ENCODE measurements around the gene SYT17. TPM values are rescaled to one million over a fixed set of nuclear protein-coding genes. Genes with fewer than 3 reads are reported as not detected.

Gene SYT17
- total and polyA plus RNA-seq, 10 of the 15 experiments (the other 5 are each of a cell fraction or from before 2014, with no cell fraction given), result 3.7 to 12.3 (median 5.0) TPM

DNA sequence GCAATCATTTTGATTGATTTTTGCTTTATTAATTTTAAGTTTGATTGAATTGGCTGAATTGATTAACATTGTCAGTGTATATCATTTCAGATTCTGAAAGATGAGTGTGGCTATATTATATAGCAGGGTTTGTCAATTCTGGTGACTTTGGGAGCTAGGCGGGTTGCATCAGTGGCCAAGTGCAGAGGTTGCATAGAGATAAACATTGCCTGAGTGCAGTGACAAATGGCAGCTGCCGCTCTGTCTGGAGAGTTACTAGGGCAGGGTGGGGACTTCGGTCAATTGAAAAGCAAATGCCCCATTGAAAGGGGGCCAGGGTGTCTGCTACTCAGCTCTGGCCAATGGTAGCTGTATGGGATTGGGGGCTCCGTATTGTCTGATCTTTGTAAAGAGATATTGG lies 12.7 kb downstream of the SYT17 start:
- intact Hi-C loops (cut with micrococcal nuclease; ENCODE audit: unreplicated experiment), result loop anchor here (1.0 to 5.0 kb wide), 2 partner anchors 94 to 197 kb away; no protein-coding TSS in a partner anchor
- ATAC-seq, result no peak
- no peak overlapping the region for H3K4me2 ChIP-seq (ENCODE audit: control insufficient read depth, insufficient read depth)
- no peaks in the 10 kb centered on the region for H4K20me1 ChIP-seq (ENCODE audit: control insufficient read depth, insufficient read depth)
- ChIA-PET POLR2A (no interaction called here), RAD21 (ENCODE audit: unreplicated experiment) (interaction anchor here (1.4 kb wide), 1 partner anchor 50 kb away, joined by 3 read pairs; no protein-coding TSS in a partner anchor), SMC1A (ENCODE audit: uncharacterized antibody, unreplicated experiment) (interaction anchor here (0.6 to 7.0 kb wide), 4 partner anchors 55 to 194 kb away, joined by 3 to 59 read pairs (median 4); no protein-coding TSS in a partner anchor), CTCF (interaction anchor here (0.6 to 8.6 kb wide), 10 partner anchors 9 to 256 kb away, joined by 3 to 80 read pairs (median 6); no protein-coding TSS in a partner anchor)
- no peaks in the 10 kb centered on the region for H3K4me1 ChIP-seq (ENCODE audit: control insufficient read depth, insufficient read depth, low read length)
- no TSS peak for BruUV-seq (replicated peaks)
- H3K27me3 ChIP-seq (replicated peaks in 1 of 2; ENCODE audit: control insufficient read depth in 2 of 2, insufficient read depth in 2 of 2, low read length in 1 of 2), result no peaks in the 10 kb centered on the region
- no peak overlapping the region for H3K9ac ChIP-seq (ENCODE audit: control insufficient read depth, insufficient read depth, low read length)
- H3K36me3 ChIP-seq (ENCODE audit: control insufficient read depth in 2 of 2, insufficient read depth in 2 of 2, low read length in 1 of 2), result no peaks in the 10 kb centered on the region; a peak in 1 of 4 replicates
- H3K4me3 ChIP-seq, result no peak overlapping the region
- H3K79me2 ChIP-seq (ENCODE audit: control insufficient read depth, insufficient read depth, low read length), result no peaks in the 10 kb centered on the region
- WGBS (ENCODE audit: insufficient coverage, insufficient replicate concordance, low lambda C conversion rate, missing lambda C conversion rate), result 69% methylated on average over 4 of the region's 4 CpGs
- no peak overlapping the region for H3K27ac ChIP-seq (ENCODE audit: control insufficient read depth, insufficient read depth)
- H2AFZ ChIP-seq (ENCODE audit: control insufficient read depth, low read depth, low read length), result no peak overlapping the region
- H3K9me3 ChIP-seq (replicated peaks; ENCODE audit: control insufficient read depth, insufficient read depth, low read length), result no peaks in the 10 kb centered on the region
- in situ Hi-C loops (cut with MboI), result no loop called here
- no peak for DNase-seq (ENCODE audit: low read depth, low spot score)
- no peak for FAIRE-seq
- TF ChIP-seq MYC (IDR thresholded peaks at IDR 0.05; ENCODE audit: insufficient read depth, insufficient read length, insufficient replicate concordance, low read length, severe bottlenecking) (no peak), RBBP5 (conservative IDR thresholded peaks at IDR 0.05) (no peak), POLR2AphosphoS2 (IDR thresholded peaks at IDR 0.05; ENCODE audit: low read depth, low read length) (no peak), NR2C1 (IDR thresholded peaks at IDR 0.05) (no peak), SREBF2 (IDR thresholded peaks at IDR 0.05; ENCODE audit: low read length) (no peak), ZNF207 (IDR thresholded peaks at IDR 0.05; ENCODE audit: borderline replicate concordance) (no peak), JUND (IDR thresholded peaks at IDR 0.05; ENCODE audit: low read depth, low read length) (no peak), NFYA (IDR thresholded peaks at IDR 0.05; ENCODE audit: borderline replicate concordance, low read depth, low read length) (no peak), NFYB (IDR thresholded peaks at IDR 0.05; ENCODE audit: insufficient read depth, low read depth, low read length) (no peak)
- TF ChIP-seq, protein P1, sequence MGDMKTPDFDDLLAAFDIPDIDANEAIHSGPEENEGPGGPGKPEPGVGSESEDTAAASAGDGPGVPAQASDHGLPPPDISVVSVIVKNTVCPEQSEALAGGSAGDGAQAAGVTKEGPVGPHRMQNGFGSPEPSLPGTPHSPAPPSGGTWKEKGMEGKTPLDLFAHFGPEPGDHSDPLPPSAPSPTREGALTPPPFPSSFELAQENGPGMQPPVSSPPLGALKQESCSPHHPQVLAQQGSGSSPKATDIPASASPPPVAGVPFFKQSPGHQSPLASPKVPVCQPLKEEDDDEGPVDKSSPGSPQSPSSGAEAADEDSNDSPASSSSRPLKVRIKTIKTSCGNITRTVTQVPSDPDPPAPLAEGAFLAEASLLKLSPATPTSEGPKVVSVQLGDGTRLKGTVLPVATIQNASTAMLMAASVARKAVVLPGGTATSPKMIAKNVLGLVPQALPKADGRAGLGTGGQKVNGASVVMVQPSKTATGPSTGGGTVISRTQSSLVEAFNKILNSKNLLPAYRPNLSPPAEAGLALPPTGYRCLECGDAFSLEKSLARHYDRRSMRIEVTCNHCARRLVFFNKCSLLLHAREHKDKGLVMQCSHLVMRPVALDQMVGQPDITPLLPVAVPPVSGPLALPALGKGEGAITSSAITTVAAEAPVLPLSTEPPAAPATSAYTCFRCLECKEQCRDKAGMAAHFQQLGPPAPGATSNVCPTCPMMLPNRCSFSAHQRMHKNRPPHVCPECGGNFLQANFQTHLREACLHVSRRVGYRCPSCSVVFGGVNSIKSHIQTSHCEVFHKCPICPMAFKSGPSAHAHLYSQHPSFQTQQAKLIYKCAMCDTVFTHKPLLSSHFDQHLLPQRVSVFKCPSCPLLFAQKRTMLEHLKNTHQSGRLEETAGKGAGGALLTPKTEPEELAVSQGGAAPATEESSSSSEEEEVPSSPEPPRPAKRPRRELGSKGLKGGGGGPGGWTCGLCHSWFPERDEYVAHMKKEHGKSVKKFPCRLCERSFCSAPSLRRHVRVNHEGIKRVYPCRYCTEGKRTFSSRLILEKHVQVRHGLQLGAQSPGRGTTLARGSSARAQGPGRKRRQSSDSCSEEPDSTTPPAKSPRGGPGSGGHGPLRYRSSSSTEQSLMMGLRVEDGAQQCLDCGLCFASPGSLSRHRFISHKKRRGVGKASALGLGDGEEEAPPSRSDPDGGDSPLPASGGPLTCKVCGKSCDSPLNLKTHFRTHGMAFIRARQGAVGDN (IDR thresholded peaks at IDR 0.05), result no peak
- TF ChIP-seq, protein P2, sequence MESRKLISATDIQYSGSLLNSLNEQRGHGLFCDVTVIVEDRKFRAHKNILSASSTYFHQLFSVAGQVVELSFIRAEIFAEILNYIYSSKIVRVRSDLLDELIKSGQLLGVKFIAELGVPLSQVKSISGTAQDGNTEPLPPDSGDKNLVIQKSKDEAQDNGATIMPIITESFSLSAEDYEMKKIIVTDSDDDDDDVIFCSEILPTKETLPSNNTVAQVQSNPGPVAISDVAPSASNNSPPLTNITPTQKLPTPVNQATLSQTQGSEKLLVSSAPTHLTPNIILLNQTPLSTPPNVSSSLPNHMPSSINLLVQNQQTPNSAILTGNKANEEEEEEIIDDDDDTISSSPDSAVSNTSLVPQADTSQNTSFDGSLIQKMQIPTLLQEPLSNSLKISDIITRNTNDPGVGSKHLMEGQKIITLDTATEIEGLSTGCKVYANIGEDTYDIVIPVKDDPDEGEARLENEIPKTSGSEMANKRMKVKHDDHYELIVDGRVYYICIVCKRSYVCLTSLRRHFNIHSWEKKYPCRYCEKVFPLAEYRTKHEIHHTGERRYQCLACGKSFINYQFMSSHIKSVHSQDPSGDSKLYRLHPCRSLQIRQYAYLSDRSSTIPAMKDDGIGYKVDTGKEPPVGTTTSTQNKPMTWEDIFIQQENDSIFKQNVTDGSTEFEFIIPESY (IDR thresholded peaks at IDR 0.05), result no peak
- TF ChIP-seq, protein P3, sequence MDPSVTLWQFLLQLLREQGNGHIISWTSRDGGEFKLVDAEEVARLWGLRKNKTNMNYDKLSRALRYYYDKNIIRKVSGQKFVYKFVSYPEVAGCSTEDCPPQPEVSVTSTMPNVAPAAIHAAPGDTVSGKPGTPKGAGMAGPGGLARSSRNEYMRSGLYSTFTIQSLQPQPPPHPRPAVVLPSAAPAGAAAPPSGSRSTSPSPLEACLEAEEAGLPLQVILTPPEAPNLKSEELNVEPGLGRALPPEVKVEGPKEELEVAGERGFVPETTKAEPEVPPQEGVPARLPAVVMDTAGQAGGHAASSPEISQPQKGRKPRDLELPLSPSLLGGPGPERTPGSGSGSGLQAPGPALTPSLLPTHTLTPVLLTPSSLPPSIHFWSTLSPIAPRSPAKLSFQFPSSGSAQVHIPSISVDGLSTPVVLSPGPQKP (IDR thresholded peaks at IDR 0.05; ENCODE audit: low read depth, low read length), result no peak
- TF ChIP-seq, protein P4, sequence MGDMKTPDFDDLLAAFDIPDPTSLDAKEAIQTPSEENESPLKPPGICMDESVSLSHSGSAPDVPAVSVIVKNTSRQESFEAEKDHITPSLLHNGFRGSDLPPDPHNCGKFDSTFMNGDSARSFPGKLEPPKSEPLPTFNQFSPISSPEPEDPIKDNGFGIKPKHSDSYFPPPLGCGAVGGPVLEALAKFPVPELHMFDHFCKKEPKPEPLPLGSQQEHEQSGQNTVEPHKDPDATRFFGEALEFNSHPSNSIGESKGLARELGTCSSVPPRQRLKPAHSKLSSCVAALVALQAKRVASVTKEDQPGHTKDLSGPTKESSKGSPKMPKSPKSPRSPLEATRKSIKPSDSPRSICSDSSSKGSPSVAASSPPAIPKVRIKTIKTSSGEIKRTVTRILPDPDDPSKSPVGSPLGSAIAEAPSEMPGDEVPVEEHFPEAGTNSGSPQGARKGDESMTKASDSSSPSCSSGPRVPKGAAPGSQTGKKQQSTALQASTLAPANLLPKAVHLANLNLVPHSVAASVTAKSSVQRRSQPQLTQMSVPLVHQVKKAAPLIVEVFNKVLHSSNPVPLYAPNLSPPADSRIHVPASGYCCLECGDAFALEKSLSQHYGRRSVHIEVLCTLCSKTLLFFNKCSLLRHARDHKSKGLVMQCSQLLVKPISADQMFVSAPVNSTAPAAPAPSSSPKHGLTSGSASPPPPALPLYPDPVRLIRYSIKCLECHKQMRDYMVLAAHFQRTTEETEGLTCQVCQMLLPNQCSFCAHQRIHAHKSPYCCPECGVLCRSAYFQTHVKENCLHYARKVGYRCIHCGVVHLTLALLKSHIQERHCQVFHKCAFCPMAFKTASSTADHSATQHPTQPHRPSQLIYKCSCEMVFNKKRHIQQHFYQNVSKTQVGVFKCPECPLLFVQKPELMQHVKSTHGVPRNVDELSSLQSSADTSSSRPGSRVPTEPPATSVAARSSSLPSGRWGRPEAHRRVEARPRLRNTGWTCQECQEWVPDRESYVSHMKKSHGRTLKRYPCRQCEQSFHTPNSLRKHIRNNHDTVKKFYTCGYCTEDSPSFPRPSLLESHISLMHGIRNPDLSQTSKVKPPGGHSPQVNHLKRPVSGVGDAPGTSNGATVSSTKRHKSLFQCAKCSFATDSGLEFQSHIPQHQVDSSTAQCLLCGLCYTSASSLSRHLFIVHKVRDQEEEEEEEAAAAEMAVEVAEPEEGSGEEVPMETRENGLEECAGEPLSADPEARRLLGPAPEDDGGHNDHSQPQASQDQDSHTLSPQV (IDR thresholded peaks at IDR 0.05), result no peak

Measured in GM12878 (cell line).